Activated CD4-positive, alpha-beta T cell treated with anti-CD3 and anti-CD28 coated beads for 24 hours (primary cell): ENCODE data around the gene GTF2IRD1.
A peak's percentile ranks its signal among the peaks of the same experiment; 100 is the strongest.
"Not testable (repeated sequence)": the region's sequence is repeated elsewhere in the genome, so short reads cannot be mapped to it uniquely, and the experiment has no call there.

Experiments used
- DNase-seq, 2 donors: peaks; one replicate each; pipeline ENCODE4 v3.0.0-alpha.2; 2020; ENCODE audit warnings: low read depth in 2 of 2

GTF2IRD1 gene

DNA sequence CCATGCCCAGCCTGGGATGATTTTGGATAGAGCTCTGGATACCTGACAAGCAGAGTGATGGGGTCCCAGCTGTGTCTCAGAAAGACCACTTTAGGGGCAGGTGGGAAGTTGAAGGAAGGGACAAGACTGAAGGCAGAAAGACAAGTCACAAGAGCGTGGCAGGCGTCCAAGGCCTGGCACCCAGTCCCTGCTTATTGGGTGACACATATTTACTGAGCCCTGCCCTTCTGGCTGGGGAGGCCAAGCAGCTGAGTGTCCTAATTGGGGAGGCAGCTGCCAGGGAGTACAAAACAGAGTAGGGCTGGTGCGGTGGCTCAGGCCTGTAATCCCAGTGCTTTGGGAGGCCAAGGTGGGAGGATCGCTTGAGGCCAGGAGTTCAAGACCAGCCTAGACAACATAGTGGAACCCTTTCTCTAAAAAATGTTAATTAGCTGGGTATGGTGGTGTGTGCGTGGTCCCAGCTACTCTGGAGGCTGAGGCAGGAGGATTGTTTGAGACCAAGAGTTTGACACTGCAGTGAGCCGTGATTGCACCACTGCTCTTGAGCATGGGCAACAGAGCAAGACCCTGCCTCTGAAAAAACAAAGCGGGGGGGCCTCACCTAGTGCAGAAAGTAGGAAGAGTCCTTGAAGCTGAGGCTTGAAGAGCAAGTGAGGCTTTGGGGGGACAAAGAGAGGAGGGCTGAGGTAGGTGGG is 150.8 kb downstream of the GTF2IRD1 start:
- DNase-seq = no peak

DNA sequence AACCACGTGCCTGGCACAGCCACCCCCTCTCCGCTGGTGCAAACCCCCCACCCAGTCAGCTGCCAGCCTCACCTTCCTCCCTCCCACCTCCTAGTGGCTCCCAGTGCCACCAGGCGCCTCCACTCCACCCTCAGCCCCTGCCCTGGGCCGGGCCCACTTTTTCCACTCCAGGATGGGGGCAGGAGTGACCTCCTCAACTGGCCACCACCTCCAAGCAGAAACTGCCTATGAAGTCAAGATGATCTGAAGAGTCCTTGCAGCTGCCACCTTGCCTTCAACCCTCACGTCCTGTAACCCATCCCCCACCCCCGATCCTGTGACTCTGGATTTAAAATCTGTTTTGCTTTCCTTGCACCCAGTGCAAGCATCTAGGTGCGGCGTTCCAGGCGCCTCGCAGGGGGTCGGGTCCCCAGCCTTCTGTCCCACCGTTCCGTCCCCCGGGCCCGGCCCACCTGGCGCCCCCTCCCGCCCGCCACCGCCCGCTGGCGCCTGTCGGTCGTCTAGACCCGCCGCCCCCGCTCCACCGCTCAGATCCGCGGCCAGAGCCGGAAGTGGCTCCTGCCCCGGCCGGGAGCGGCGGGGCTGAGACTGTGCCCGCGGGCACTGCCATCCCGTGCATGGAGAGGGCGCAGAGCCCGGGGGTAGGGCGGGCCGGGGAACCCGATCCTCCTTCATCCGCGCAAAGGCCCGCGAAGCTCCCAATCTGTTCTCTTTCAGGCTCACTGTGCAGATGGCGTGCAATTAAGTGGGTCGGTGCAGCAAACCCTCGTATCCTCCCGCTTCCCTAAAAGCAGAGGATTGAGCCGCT is 152.6 kb downstream of the GTF2IRD1 start:
- peak; percentile 8 to 28 for DNase-seq

GRCh38 chr7:74606909-74607510 is 153.3 kb downstream of the GTF2IRD1 start:
- DNase-seq = no peak

DNA sequence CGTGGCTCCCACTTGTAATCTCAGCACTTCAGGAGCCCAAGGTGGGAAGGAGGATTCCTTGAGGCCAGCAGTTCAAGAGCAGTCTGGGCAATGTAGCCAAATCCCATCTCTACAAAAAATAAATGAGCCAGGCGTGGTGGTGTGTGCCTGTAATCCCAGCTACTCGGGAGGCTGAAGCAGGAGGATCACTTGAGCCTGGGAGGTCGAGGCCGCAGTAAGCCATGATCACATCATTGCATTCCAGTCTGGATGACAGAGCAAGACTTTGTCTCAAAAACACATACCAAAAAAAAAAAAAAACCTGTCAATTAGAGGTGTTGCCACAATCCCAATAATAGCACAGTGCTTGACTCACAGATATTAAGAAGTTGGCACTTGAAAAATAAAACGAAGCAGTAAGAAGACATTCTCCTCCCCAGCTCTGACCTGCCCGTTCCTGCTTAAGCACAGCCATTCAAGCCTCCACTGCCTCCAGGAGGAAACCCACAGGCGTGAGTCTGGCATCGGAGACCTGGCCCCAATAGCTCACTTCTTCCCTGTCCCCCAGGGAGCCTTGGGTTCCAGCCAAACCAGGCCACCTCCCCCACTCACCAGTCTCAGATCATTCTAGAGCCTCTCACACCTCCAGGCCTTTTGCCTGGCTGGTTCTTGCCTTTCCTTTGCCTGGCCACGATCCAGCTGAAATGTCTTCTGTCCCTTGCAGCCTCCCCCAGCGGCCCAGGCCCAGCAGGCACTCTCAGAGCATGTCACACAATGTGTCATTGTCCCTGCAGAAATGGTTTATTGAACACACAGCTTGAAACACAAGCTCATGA is 158.5 kb downstream of the GTF2IRD1 start:
- no peak for DNase-seq

DNA sequence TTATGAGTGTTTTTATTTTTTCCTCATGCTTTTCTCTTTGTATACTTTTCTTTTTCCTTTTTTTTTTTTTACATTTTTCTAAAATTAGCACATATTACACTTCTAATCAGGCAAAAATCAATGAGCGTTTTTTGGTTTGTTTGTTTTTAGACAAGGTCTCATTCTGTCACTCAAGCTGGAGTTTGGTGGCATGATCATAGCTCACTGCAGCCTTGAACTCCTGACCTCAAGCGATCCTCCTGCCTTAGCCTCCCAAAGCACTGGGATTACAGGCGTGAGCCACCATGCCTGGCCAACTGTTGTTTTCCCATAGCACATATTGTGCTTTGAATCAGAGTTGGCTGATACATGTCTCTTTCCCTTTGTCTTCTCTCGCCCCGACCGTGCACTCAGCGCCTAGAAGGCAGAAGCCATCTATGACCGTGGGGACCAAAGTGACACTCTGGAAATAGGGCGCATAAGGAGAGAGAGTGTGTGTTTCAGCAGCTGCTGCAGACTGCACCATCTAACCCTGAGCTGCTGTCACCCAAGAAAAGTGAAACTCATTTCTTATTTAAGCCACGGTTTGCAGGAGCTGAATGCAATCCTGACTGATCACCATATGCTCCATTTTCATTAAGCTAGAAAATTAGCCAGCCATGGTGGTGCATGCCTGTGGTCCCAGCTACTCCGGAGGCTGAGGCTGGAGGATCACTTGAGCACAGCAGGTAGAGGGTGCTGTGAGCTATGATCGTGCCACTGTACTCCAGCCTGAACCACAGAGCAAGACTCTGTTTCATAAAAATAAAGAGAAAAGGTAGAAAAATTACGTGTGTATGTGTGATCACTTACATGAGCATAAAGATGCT is 162.5 kb downstream of the GTF2IRD1 start:
- DNase-seq = no peak

DNA sequence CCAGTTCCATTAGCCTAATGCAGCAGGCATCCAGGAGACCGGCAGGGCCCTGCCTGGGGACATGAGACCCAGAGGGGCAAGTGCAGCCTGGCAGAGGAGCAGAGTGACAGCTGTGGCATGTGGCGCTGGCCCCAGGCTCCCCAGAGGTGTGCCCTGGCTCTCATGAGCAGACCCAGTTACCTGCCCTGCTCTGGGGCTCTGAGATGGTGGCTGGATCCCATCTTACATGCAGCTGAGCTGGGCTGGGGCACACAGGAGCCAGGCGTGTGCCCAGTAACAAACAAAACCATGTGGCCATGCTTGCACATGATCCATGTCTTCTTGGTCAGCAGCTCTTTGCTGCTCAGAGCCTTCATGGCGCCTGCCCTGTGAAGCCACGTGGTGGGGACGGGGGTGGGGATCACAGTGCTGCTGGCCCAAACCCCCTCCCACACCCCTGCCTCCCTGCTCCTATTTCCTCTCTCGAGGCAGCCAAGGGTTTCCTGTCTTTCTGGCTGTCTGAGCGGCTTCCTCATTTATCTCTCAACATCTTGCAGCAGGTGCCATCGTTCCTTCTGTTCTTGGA is 163.6 kb downstream of the GTF2IRD1 start:
- peak in 1 of 2 donors; percentile 4 for DNase-seq

DNA sequence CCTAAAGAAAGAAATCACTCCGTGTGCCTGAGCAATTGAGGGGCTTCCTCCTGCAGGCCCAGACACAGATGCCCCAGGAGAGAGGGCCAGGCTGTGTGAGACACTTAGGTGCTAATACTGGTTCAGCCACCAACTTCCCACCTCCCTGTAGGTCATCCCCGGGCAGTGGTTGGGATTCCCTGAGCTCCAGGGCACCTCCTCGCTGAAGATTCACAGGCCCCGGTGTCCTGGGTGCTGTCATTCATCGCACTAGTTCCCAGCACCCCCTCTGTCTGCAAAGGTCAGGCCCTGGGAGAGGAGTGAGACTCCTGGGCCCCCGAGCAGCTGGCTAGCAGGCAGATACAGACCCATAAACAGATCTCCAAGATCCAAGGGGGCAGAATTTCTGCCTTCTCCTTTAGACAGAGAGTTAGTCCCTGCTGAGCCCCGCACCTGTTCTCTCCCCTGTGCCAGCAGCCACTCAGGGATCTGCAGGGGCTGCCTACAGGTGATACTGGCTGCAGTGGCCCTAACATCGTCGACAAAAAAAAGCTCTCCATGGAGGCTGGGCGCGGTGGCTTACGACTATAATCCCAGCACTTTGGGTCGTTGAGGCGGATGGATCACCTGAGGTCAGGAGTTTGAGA is 165.6 kb downstream of the GTF2IRD1 start:
- no peak for DNase-seq

- no peak for DNase-seq
These were observed 168.6 kb downstream of the GTF2IRD1 start for GRCh38 chr7:74622228-74622749.

GRCh38 chr7:74623135-74623534 is 169.4 kb downstream of the GTF2IRD1 start:
- DNase-seq = no peak

GRCh38 chr7:74625446-74625845 is 171.7 kb downstream of the GTF2IRD1 start:
- DNase-seq = no peak

DNA sequence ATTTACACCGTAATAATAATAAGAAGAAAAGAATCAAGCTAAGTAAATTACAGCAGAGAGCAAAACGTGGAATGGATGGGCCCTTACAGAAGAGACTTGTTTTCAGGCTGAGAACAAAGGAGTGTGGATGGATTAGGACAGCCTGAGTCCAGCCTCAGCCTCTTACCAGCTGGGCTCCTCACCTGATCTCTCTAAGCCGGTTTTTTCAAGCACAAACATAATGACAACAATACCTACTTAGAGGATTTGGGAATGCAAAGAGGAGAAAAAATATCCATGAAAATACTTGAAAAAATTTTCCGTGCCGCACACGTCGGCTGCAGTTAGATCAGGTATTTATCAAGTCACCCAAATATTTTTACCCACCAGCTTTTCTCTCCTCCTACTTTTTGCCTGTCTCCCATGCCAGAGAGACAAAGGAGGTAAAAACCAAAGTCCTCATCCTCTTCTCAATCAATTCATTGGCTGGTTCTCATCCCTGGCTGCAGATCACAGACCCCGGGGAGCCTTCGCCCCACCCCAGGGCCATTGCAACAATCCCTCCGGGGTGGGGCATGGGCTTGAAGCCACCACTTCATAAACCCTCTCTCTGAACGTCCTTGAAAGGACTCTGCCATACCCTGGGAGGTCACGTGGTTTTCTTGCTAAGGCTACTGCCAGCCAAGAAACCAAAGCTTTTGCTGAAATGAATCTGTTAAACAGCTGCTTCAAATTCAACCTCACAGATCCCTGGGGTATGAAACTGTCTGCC is 174.1 kb downstream of the GTF2IRD1 start:
- no peak for DNase-seq

DNA sequence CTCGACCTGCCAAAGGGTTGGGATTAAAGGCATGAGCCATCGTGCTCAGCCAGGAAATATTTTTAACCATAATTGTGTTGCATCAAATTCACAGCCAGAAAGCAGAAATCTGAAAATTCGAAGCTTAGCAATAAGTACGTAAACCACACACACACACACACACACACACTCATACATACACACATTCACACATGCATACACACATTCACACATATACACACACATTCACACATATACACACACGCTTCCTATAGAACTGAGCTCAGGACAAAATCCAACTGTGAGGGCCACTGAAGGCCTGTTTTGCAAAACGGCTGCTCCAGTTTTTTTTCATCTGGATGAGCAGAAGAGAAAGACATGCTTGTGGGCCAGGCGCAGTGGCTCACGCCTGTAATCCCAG is 178.8 kb downstream of the GTF2IRD1 start:
- DNase-seq = no peak

- DNase-seq = no peak
These were observed 179.8 kb downstream of the GTF2IRD1 start for GRCh38 chr7:74633451-74633921.

- no peak for DNase-seq
These were observed 184.0 kb downstream of the GTF2IRD1 start for GRCh38 chr7:74637745-74638144.

- peak; percentile 69 to 74 for DNase-seq
These were observed 196.3 kb downstream of the GTF2IRD1 start for GRCh38 chr7:74650055-74650454.

- DNase-seq = not testable (repeated sequence)
These were observed 196.9 kb downstream of the GTF2IRD1 start for GRCh38 chr7:74650493-74651132.

GRCh38 chr7:74651133-74651504 is 197.4 kb downstream of the GTF2IRD1 start:
- not testable (repeated sequence) for DNase-seq
